GM19351 (cell line): ENCODE results near the gene SCGN.
"Not testable (repeated sequence)": the region's sequence is repeated elsewhere in the genome, so short reads cannot be mapped to it uniquely, and the experiment has no call there.

ENCODE experiments used
- ATAC-seq: cut with Tn5 transposase; IDR thresholded peaks from one replicate; pipeline ENCODE4 v1.9.1; 2021; ENCODE audit warnings: mild to moderate bottlenecking, moderate library complexity; ENCODE audit not compliant: unreplicated experiment

The SCGN gene

DNA sequence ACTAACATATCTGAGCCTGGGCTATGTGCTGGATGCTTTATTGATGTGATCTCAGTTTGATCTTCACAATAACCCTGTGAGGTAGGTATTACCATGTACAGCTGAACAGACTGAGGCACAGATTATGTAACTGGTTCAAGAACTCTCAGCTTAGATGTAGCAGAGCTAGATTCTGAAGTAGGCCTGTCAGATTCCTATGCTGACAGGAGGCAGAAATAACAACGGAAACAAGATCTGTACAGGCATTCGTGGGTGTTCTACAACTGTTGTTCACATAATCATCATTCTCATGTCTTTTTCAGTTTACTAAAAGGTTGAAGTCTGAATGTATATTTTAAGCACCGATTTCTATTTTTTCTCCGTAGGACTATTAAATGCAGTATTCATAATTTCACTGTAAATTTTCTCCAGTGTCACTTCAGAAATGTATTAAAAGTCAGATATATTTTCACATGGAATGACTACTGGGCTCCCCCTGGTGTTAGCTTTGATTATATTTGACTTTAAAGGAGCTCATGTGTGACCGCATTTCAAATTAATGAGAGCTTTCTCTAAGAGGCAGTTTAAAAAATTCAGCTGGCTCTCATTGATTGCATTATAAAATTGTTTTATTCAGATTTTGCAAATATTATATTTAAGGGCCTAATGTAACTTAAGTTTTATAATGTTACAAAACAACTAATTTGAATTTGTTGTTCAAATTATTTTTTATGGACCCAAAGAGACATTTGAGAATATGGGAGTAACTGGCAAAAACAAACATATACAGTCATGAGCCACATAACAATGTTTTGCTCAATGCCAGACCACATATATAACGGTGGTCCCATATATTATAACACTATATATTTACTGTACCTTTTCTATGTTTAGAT is 66.1 kb downstream of the SCGN start:
- ATAC-seq: no peak

DNA sequence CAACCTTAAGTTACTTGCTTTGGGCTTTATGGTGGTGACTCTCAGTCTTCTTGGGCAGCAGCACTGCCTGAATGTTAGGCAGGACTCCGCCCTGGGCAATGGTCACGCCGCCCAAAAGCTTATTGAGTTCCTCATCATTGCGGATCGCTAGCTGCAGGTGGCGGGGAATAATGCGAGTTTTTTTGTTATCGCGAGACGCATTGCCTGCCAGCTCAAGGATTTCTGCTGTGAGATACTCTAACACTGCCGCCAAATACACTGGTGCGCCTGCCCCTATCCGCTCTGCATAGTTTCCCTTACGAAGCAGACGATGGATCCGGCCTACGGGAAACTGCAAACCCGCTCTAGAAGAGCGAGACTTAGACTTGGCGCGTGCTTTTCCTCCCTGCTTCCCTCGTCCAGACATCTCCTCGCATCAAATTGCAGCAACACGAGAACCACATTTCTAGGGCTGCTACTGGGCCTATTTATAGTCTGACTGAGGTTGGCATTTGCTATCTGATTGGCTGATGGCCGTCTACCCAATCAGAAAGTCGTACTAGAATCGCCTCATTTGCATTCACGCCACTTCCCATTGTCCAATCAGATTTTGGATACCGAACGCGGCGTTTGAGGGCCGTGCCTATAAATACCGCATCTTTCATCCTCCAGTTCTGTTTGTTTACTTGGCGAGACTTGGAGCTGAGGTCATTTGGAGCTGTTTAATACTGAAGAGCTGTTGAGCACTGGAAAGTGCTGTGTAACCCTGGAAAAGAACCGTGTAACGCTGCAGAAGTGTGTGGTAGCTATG is 74.3 kb downstream of the SCGN start:
- ATAC-seq: no peak

DNA sequence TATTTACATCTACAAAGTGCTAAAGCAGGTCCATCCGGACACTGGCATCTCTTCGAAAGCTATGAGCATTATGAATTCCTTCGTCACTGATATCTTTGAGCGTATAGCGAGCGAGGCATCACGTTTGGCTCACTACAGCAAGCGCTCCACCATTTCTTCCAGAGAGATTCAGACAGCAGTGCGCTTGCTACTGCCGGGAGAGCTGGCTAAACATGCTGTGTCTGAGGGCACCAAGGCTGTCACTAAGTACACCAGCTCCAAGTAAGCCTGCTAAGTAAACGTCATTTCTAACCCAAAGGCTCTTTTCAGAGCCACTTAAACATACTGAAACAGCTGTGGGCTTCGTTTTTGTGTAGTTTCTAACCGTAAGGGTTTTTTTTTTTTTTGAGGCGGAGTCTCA is 75.0 kb downstream of the SCGN start:
- ATAC-seq: no peak

DNA sequence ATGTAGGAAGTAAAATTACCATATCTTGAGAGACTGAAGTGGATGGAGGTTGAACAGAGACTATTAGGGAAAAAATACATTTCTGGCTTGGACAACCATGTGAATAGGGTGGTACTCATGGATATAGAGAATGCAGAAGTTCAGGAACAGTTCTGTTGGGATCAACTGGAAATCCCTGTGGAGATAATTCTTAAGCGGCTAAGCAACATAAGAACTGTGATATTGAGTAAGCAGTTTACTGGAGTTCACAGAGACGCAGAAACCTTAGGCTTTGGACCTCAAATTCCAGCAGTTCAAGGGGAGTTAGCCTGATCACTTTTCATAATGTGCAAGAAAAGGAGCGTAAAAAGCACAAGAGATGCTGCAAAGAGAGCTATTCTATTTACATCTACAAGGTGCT is 78.9 kb downstream of the SCGN start:
- ATAC-seq: no peak

- ATAC-seq: no peak
Measured at GRCh38 chr6:25731721-25732120, 79.7 kb downstream of the SCGN start.

DNA sequence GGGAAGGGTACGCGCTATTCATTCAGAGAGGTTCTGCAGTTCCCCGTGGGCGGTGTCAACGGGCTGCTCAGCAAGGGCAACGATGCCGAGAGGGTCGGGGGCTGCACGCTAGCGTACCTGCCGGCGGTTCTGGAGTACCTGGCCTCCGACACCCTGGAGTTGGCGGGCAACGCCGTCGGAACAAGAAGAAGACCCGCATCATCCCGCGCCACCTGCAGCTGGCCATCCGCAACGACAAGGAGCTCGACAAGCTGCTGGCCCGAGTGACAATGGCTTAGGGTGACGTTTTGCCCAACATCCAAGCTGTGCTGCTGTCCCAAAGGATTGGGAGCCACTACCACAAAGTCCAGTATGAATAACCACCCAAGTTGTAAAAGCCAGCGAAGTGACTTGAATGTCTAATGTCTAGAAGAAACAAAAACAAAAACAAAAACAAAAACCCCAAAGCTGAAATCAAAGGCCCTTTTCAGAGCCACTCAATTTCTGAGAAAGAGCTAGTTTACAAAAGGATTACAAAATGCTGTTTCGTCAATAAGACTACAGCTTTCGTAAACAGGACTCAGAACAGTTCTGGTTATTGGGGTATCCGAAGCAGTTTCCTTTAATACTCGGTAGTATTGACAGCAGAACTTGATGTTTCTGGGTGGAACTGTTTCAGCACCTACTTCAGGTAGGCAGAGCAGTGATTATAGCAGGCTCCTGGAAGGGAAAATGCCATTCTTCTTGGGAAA is 80.6 kb downstream of the SCGN start:
- no peak for ATAC-seq

GRCh38 chr6:25735261-25735660 is 83.2 kb downstream of the SCGN start:
- no peak for ATAC-seq

DNA sequence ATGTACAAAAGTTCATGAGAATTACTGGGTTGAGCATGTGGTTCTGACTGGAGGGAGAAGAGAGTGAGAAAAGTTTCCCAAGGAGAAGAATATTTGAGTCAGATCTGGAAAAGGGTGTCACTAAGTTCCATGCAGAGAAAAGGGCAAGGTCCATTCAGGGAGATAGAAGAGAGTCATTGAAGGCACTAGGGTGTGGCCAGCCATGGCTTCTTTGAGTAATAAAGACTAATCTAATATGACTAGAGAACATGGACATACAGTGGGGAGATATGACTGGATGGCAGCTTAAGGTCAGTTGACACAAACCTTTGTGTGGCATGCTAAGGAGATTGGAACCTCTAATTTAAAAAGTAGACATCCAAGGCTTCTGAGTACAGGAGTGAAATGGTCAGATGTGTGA is 91.9 kb downstream of the SCGN start:
- no peak for ATAC-seq

DNA sequence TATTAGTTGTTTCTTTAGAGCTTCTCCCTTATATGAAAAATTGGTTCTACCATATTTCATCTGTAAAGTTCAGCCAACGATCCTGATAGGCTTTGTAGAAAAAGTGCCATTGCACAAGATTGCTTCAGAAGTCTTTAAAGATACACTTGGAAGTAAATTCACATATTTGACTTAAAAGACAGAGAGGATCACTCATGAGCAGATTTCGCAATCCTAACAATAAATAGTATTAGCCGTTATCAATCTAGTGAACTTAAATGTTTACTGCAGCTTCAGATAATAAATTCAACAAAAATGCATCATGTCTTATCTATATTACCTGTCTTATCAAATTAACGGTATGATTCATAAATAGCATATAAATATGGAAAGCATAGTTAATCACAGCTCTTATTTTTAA is 93.8 kb downstream of the SCGN start:
- ATAC-seq: no peak

DNA sequence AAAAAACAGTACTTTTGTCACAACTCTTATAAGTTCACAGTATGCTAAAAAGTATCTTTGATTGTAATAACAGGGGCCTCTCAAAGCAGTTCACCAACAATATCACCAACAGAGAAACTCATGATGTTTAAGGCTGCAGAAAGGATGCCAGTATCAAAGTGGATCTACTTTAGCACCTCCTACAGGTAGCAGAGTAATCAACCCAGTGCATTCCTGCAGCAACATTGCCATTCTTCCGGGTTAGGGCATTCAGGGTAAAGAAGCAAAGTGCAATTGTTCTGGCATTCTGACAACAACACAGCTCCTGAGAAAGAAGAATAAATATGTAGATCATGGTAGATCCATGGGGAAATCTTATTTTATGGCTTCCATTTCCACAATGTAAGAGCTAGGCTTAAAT is 95.0 kb downstream of the SCGN start:
- no peak for ATAC-seq

GRCh38 chr6:25747477-25747876 is 95.5 kb downstream of the SCGN start:
- ATAC-seq: no peak

GRCh38 chr6:25748049-25748448 is 96.0 kb downstream of the SCGN start:
- ATAC-seq: no peak

DNA sequence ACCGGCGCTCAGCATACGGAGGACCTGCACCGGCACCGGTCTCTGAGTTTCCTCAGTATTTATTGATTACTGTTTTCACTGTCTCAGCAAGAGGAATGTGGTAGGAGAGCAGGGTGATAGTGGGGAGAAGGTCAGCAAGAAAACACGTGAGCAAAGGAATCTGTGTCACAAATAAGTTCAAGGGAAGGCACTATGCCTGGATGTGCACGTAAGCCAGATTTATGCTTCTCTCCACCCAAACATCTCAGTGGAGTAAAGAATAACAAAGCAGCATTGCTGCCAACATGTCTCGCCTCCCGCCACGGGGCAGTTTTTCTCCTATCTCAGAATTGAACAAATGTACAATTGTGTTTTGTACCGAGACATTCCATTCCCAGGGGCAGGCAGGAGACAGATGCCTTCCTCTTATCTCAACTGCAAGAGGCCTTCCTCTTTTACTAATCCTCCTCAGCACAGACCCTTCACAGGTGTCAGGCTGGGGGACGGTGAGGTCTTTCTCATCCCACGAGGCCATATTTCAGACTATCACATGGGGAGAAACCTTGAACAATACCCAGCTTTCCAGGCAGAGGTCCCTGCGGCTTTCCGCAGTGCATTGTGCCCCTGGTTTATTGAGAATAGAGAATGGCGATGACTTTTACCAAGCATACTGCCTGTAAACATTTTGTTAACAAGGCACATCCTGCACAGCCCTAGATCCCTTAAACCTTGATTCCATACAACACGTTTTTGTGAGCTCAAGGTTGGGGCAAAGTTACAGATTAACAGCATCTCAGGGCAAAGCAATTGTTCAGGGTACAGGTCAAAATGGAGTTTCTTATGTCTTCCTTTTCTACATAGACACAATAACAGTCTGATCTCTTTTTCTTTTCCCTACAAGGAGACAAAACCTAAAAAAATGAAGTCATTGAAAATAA is 96.8 kb downstream of the SCGN start:
- ATAC-seq: not testable (repeated sequence)

GRCh38 chr6:25749837-25750236 is 97.8 kb downstream of the SCGN start:
- ATAC-seq: no peak

GRCh38 chr6:25750906-25751305 is 98.9 kb downstream of the SCGN start:
- no peak for ATAC-seq
